HFFc6 (cell line): ENCODE results near the gene RBM22. TPM values are rescaled to one million over a fixed set of nuclear protein-coding genes. Genes with fewer than 3 reads are reported as not detected.

Experiments used
- DNase-seq: peaks from one replicate; pipeline ENCODE4 v3.0.0-alpha.2; 2018
- H3K27ac Mint-ChIP-seq: 2 replicates; pipeline ENCODE4 v1.8.0; 2020; ENCODE audit warnings: mild to moderate bottlenecking, mixed read lengths
- H3K27me3 Mint-ChIP-seq: 2 replicates; pipeline ENCODE4 v1.8.0; 2021; ENCODE audit warnings: mild to moderate bottlenecking, moderate library complexity, mixed read lengths; ENCODE audit not compliant: insufficient read depth
- H3K36me3 Mint-ChIP-seq: 2 replicates; pipeline ENCODE4 v1.8.0; 2021; ENCODE audit warnings: low read depth, mixed read lengths
- H3K4me1 Mint-ChIP-seq: 2 replicates; pipeline ENCODE4 v1.8.0; 2020; ENCODE audit warnings: low read depth, mixed read lengths
- H3K4me3 Mint-ChIP-seq: 2 replicates; pipeline ENCODE4 v1.8.0; 2020; ENCODE audit warnings: mild to moderate bottlenecking, moderate library complexity, mixed read lengths
- H3K9me3 Mint-ChIP-seq: 2 replicates; pipeline ENCODE4 v1.8.0; 2020; ENCODE audit warnings: mild to moderate bottlenecking, mixed read lengths
- CTCF ChIP-seq: fragments of 200-600 bp; sonication (generic); IDR thresholded peaks from 2 replicates; pipeline ENCODE4 v1.5.0; 2021; ENCODE audit warnings: antibody characterized with exemption, mild to moderate bottlenecking
- total RNA-seq, 6 experiments: library from RNA; stranded (reverse); fragmentation: NEBNext Ultra II Directional; extraction: Animal tissue kit (Norgen Biotek cat#: 25700); gene quantifications; 2 replicates in 1 of 6; 3 replicates in 5 of 6; pipeline ENCODE4 v1.2.3, GENCODE V29; 2021

RBM22 gene
- total RNA-seq, 6 experiments from 2014 or later: 32.6 to 40.2 (median 35.4) TPM

GRCh38 chr5:150706776-150707390 is 6.0 kb upstream of the RBM22 start:
- DNase-seq: no peak
- Mint-ChIP-seq H3K9me3 (no peaks in the 10 kb centered on the region), H3K27me3 (no peaks in the 10 kb centered on the region), H3K36me3 (peaks cover 25% of the 10 kb centered on the region), H3K4me1 (peaks cover 8% of the 10 kb centered on the region; the same call in 1 of the 2 replicates), H3K27ac (no peak overlapping the region), H3K4me3 (no peak overlapping the region)
- TF ChIP-seq CTCF: no peak

- peaks cover 13% of the 10 kb centered on the region; the same call in 1 of the 2 replicates for H3K4me1 Mint-ChIP-seq
- TF ChIP-seq CTCF: no peak
- no peaks in the 10 kb centered on the region for H3K9me3 Mint-ChIP-seq
- no peaks in the 10 kb centered on the region for H3K27me3 Mint-ChIP-seq
- no peak overlapping the region for H3K4me3 Mint-ChIP-seq
- H3K36me3 Mint-ChIP-seq: peaks cover 12% of the 10 kb centered on the region
- DNase-seq: no peak
- H3K27ac Mint-ChIP-seq: no peak overlapping the region
Measured at GRCh38 chr5:150703762-150704161, 2.9 kb upstream of the RBM22 start.

- no peak overlapping the region for H3K27ac Mint-ChIP-seq
- H3K27me3 Mint-ChIP-seq: no peaks in the 10 kb centered on the region
- peak; percentile 8 for DNase-seq
- H3K4me3 Mint-ChIP-seq: no peak overlapping the region
- H3K9me3 Mint-ChIP-seq: no peaks in the 10 kb centered on the region
- no peak for TF ChIP-seq CTCF
- H3K36me3 Mint-ChIP-seq: peaks cover 24% of the 10 kb centered on the region
- H3K4me1 Mint-ChIP-seq: peaks cover 14% of the 10 kb centered on the region
Measured at GRCh38 chr5:150700246-150700593, 642 bp downstream of the RBM22 start.

GRCh38 chr5:150694612-150695011 is 6.2 kb downstream of the RBM22 start:
- no peak overlapping the region for H3K27ac Mint-ChIP-seq
- peaks cover 66% of the 10 kb centered on the region for H3K36me3 Mint-ChIP-seq
- DNase-seq: peak; percentile 52

GRCh38 chr5:150692276-150692675 is 8.6 kb downstream of the RBM22 start:
- TF ChIP-seq CTCF: no peak
- H3K9me3 Mint-ChIP-seq: no peaks in the 10 kb centered on the region
- no peaks in the 10 kb centered on the region for H3K27me3 Mint-ChIP-seq
- H3K27ac Mint-ChIP-seq: no peak overlapping the region
- no peak overlapping the region for H3K4me3 Mint-ChIP-seq
- no peak for DNase-seq
- peaks cover 13% of the 10 kb centered on the region for H3K4me1 Mint-ChIP-seq
- peaks cover 57% of the 10 kb centered on the region for H3K36me3 Mint-ChIP-seq

More at GRCh38 chr5:150694612-150695011, 6.2 kb downstream of the RBM22 start:
- Mint-ChIP-seq H3K4me3 (no peak overlapping the region), H3K9me3 (no peaks in the 10 kb centered on the region), H3K27me3 (no peaks in the 10 kb centered on the region), H3K4me1 (peaks cover 13% of the 10 kb centered on the region)
- no peak for TF ChIP-seq CTCF
